CD14-positive monocyte (primary cell): ENCODE data around the gene PACSIN2. TPM values are rescaled to one million over a fixed set of nuclear protein-coding genes. Genes with fewer than 3 reads are reported as not detected.

Experiments used
- DNase-seq, 3 donors: peaks; one replicate each; pipeline ENCODE4 v3.0.0-alpha.2; 2011 to 2022
- H2AFZ ChIP-seq: 2 replicates; pipeline ENCODE4 v1.6.0; 2012; ENCODE audit warnings: mild to moderate bottlenecking, low read depth, low read length, inconsistent platforms; ENCODE audit not compliant: insufficient read depth, poor library complexity, severe bottlenecking
- H3K27ac ChIP-seq, 2 donors: 1 replicate in 1 of 2; 2 replicates in 1 of 2; pipeline ENCODE4 v1.5.1; 2012 to 2013; ENCODE audit warnings: low read length in 2 of 2, control low read depth in 1 of 2, inconsistent platforms in 1 of 2, low read depth in 1 of 2, mild to moderate bottlenecking in 1 of 2
- H3K27me3 ChIP-seq, 2 donors: one replicate each; pipeline versions ENCODE4 v1.6.0 to v1.6.1; 2011 to 2013; ENCODE audit warnings: low read length in 2 of 2; ENCODE audit not compliant: control insufficient read depth in 2 of 2, insufficient read depth in 2 of 2
- H3K36me3 ChIP-seq, 2 donors: replicated peaks in 1 of 2; 1 replicate in 1 of 2; 2 replicates in 1 of 2; pipeline versions ENCODE4 v1.5.1 to v1.6.1; 2012 to 2013; ENCODE audit warnings: low read length in 2 of 2, control low read depth in 1 of 2, inconsistent platforms in 1 of 2, mild to moderate bottlenecking in 1 of 2; ENCODE audit not compliant: insufficient read depth in 2 of 2, control insufficient read depth in 1 of 2
- H3K4me1 ChIP-seq, 2 donors: 1 replicate in 1 of 2; 2 replicates in 1 of 2; pipeline versions ENCODE4 v1.5.1 to v1.6.1; 2012 to 2013; ENCODE audit warnings: low read length in 2 of 2, control low read depth in 1 of 2, inconsistent platforms in 1 of 2, mild to moderate bottlenecking in 1 of 2, moderate library complexity in 1 of 2; ENCODE audit not compliant: insufficient read depth in 2 of 2, control insufficient read depth in 1 of 2
- H3K4me2 ChIP-seq: replicated peaks from 2 replicates; pipeline ENCODE3; 2012; ENCODE audit warnings: low read length, moderate library complexity, mild to moderate bottlenecking; ENCODE audit not compliant: poor library complexity, severe bottlenecking; ENCODE audit errors: extremely low read depth
- H3K4me3 ChIP-seq, 3 experiments: fragments of 200-600 bp in 1 of 3; sonication (generic) in 1 of 3; replicated peaks in 1 of 3; 1 replicate in 2 of 3; 2 replicates in 1 of 3; pipeline ENCODE4 v1.5.1; 2011 to 2013; ENCODE audit warnings: low read length in 3 of 3, mild to moderate bottlenecking in 3 of 3, control low read depth in 2 of 3, low read depth in 2 of 3, inconsistent platforms in 1 of 3, moderate library complexity in 1 of 3
- H3K79me2 ChIP-seq: 2 replicates; pipeline ENCODE4 v1.6.0; 2012; ENCODE audit warnings: mild to moderate bottlenecking, control low read depth, inconsistent platforms, low read length, moderate library complexity; ENCODE audit not compliant: insufficient read depth
- H3K9ac ChIP-seq: 2 replicates; pipeline ENCODE4 v1.6.0; 2017; ENCODE audit warnings: low read length, mild to moderate bottlenecking; ENCODE audit not compliant: insufficient read depth, poor library complexity, severe bottlenecking
- H3K9me3 ChIP-seq, 2 donors: replicated peaks in 1 of 2; 1 replicate in 1 of 2; 2 replicates in 1 of 2; pipeline versions ENCODE4 v1.5.1 to v1.6.1; 2012 to 2013; ENCODE audit warnings: low read length in 2 of 2, control low read depth in 1 of 2; ENCODE audit not compliant: control insufficient read depth in 1 of 2, insufficient read depth in 1 of 2
- H4K20me1 ChIP-seq: 2 replicates; pipeline ENCODE4 v1.6.0; 2012; ENCODE audit warnings: mild to moderate bottlenecking, low read length, control low read depth, moderate library complexity; ENCODE audit not compliant: insufficient read depth
- H3K27ac Mint-ChIP-seq, 7 donors: one replicate each; pipeline ENCODE4 v1.8.0; 2020; ENCODE audit warnings: mild to moderate bottlenecking in 7 of 7, mixed read lengths in 7 of 7, moderate library complexity in 6 of 7, inconsistent platforms in 2 of 7
- H3K27me3 Mint-ChIP-seq, 3 donors: one replicate each; pipeline ENCODE4 v1.8.0; 2021 to 2022; ENCODE audit warnings: low read depth in 3 of 3, mild to moderate bottlenecking in 3 of 3, mixed read lengths in 3 of 3, moderate library complexity in 3 of 3, inconsistent platforms in 1 of 3
- H3K36me3 Mint-ChIP-seq, 2 donors: one replicate each; pipeline ENCODE4 v1.8.0; 2020; ENCODE audit warnings: mixed read lengths in 2 of 2, inconsistent platforms in 1 of 2, mild to moderate bottlenecking in 1 of 2
- H3K4me1 Mint-ChIP-seq: one replicate; pipeline ENCODE4 v1.8.0; 2020; ENCODE audit warnings: mild to moderate bottlenecking, mixed read lengths
- H3K4me3 Mint-ChIP-seq, 2 donors: one replicate each; pipeline ENCODE4 v1.8.0; 2020; ENCODE audit warnings: mild to moderate bottlenecking in 2 of 2, mixed read lengths in 2 of 2, moderate library complexity in 1 of 2
- H3K9me3 Mint-ChIP-seq, 7 donors: one replicate each; pipeline ENCODE4 v1.8.0; 2020 to 2022; ENCODE audit warnings: mixed read lengths in 7 of 7, mild to moderate bottlenecking in 6 of 7, moderate library complexity in 6 of 7, inconsistent platforms in 2 of 7
- WGBS: methylation state at CpG from one replicate; pipeline ENCODE4 v1.1.5; 2013; ENCODE audit warnings: missing lambda C conversion rate; ENCODE audit not compliant: insufficient coverage; 5-methylcytosine and 5-hydroxymethylcytosine counted together
- intact Hi-C, 2 donors: fragments of 100-400 bp; cut with micrococcal nuclease; formaldehyde crosslinking; loops; one replicate each; pipeline versions ENCODE4 v1.15.0 to v1.15.1; 2023
- polyA plus RNA-seq, 3 donors: library from polyadenylated mRNA; depleted of rRNA in 1 of 3; unstranded in 2 of 3; stranded (reverse) in 1 of 3; fragments of 300-500 nt in 2 of 3; fragments of >200 nt in 1 of 3; fragmentation: Illumina TruSeq in 2 of 3; gene quantifications; 1 replicate in 2 of 3; 2 replicates in 1 of 3; pipeline ENCODE4 v1.2.3, GENCODE V29; 2012 to 2021
- TF ChIP-seq, protein P1 (sequence below): fragments of 200-600 bp; IDR thresholded peaks from one replicate; pipeline ENCODE4 v1.8.0; 2022; ENCODE audit warnings: antibody characterized with exemption, mild to moderate bottlenecking

Gene PACSIN2
- polyA plus RNA-seq, 3 donors: 31.2 to 45.7 (median 40.2) TPM

GRCh38 chr22:42887120-42887519 lies 127.8 kb downstream of the PACSIN2 start:
- no peaks in the 10 kb centered on the region for H3K27me3 ChIP-seq
- H3K9me3 ChIP-seq: no peaks in the 10 kb centered on the region
- H3K36me3 Mint-ChIP-seq: peaks cover 71 to 81% of the 10 kb centered on the region in 2 donors
- no peak overlapping the region for H3K9ac ChIP-seq
- H3K79me2 ChIP-seq: peaks cover 20% of the 10 kb centered on the region
- intact Hi-C loops: loop anchor here in 1 of 2 donors (5.0 kb wide), 1 partner anchor 35 kb away; no protein-coding TSS in a partner anchor
- no peak overlapping the region for H3K4me3 ChIP-seq
- H3K27ac ChIP-seq: no peak overlapping the region
- no CpG with 5 or more reads among the region's 7 CpGs for WGBS
- no peak overlapping the region for H2AFZ ChIP-seq
- DNase-seq: no peak
- H3K4me1 ChIP-seq: peaks cover 42% of the 10 kb centered on the region in 2 donors
- TF ChIP-seq, protein P1, sequence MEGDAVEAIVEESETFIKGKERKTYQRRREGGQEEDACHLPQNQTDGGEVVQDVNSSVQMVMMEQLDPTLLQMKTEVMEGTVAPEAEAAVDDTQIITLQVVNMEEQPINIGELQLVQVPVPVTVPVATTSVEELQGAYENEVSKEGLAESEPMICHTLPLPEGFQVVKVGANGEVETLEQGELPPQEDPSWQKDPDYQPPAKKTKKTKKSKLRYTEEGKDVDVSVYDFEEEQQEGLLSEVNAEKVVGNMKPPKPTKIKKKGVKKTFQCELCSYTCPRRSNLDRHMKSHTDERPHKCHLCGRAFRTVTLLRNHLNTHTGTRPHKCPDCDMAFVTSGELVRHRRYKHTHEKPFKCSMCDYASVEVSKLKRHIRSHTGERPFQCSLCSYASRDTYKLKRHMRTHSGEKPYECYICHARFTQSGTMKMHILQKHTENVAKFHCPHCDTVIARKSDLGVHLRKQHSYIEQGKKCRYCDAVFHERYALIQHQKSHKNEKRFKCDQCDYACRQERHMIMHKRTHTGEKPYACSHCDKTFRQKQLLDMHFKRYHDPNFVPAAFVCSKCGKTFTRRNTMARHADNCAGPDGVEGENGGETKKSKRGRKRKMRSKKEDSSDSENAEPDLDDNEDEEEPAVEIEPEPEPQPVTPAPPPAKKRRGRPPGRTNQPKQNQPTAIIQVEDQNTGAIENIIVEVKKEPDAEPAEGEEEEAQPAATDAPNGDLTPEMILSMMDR: no peak
- H3K27ac Mint-ChIP-seq: no peak overlapping the region
- no peak overlapping the region for H3K4me3 Mint-ChIP-seq
- H3K27me3 Mint-ChIP-seq: peaks cover 0 to 2% (median 0%) of the 10 kb centered on the region in 3 donors
- peaks cover 46% of the 10 kb centered on the region for H3K4me1 Mint-ChIP-seq
- peaks cover 63 to 74% of the 10 kb centered on the region in 2 donors for H3K36me3 ChIP-seq
- H4K20me1 ChIP-seq: peaks cover 16% of the 10 kb centered on the region
- H3K4me2 ChIP-seq: no peak overlapping the region
- H3K9me3 Mint-ChIP-seq: peaks cover 0 to 1% (median 0%) of the 10 kb centered on the region in 7 donors

GRCh38 chr22:42885446-42885845 lies 129.5 kb downstream of the PACSIN2 start:
- H3K36me3 Mint-ChIP-seq: peaks cover 80 to 84% of the 10 kb centered on the region in 2 donors
- Histone ChIP-seq H3K79me2 (peaks cover 9% of the 10 kb centered on the region), H3K27me3 (no peaks in the 10 kb centered on the region), H2AFZ (no peak overlapping the region), H3K4me3 (no peak overlapping the region), H3K4me2 (no peak overlapping the region), H3K27ac (no peak overlapping the region), H3K9ac (no peak overlapping the region), H3K9me3 (no peaks in the 10 kb centered on the region), H3K36me3 (peaks cover 79 to 85% of the 10 kb centered on the region in 2 donors), H3K4me1 (peaks cover 25 to 26% of the 10 kb centered on the region in 2 donors), H4K20me1 (peaks cover 33% of the 10 kb centered on the region)
- intact Hi-C loops: loop anchor here in 1 of 2 donors (5.0 kb wide), 1 partner anchor 37 kb away; no protein-coding TSS in a partner anchor
- H3K27me3 Mint-ChIP-seq: no peaks in the 10 kb centered on the region
- TF ChIP-seq, protein P1: no peak
- 97% methylated on average over 9 of the region's 9 CpGs for WGBS
- DNase-seq: no peak
- peaks cover 29% of the 10 kb centered on the region for H3K4me1 Mint-ChIP-seq
- no peak overlapping the region for H3K4me3 Mint-ChIP-seq
- peaks cover 0 to 1% (median 0%) of the 10 kb centered on the region in 7 donors for H3K9me3 Mint-ChIP-seq
- H3K27ac Mint-ChIP-seq: peak overlapping the region in 2 of 7 donors; percentile 25 to 42
